ENCODE measurements around the gene BCKDHA. TPM values are rescaled to one million over a fixed set of nuclear protein-coding genes. Genes with fewer than 3 reads are reported as not detected.

Gene BCKDHA
- total RNA-seq, 2 experiments from 2014 or later, result 12.2 to 13.1 TPM

DNA sequence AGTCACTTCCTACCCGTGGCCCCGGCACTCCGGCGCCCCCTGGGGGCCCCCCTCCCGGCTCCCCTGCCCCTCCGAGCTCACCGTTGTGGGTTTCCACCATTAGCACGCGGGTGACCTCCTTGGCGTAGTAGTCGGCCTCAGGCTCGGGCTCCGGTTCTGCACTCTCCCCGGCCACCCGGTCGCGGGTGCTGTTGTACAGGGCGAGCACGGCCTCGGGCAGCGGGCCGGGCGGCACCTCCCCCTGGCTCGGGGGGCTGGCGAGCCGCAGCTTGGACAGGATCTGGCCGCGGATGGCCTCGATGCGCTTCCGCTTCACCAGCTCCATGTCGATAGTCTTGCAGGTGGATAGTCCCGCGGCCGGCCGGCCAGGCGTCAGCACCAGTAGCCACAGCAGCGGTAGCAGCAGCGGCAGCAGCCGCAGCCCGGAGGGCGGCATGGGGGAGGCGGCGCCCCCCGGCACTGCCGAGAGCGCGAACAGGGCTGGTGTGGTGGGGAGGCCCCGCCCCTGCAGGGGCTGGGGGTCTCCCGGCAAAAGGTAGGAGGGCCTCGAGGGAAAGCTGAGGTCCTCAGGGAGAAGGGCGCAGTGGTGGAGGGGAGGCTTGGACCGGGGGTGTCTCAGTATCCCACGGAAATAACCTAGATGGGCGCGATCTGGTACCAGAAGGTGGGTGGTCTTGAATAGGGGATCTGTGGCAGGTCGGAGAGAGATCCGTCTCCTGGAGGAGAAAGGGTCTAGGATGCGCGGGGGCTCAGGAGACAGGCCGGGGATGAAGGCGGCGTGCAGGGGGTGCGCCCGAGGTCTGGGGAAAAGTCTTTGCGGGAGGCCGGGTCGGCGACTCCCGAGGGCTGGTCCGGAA lies 44.8 kb upstream of the BCKDHA start:
- Histone ChIP-seq H3K27ac (ENCODE audit: low read depth in 1 of 2, low read length in 2 of 2) (peak overlapping the region; percentile 82 to 94), H3K4me3 (ENCODE audit: low read length) (peak overlapping the region; percentile 99), H3K4me1 (ENCODE audit: insufficient read depth, low read length) (peaks cover 72% of the 10 kb centered on the region), H3K27me3 (ENCODE audit: control insufficient read depth in 1 of 2, insufficient read depth in 2 of 2, low read length in 2 of 2) (no peaks in the 10 kb centered on the region), H3K36me3 (ENCODE audit: insufficient read depth, low read length) (peaks cover 6% of the 10 kb centered on the region), H3K9me3 (ENCODE audit: control insufficient read depth in 1 of 2, insufficient read depth in 1 of 2, low read length in 2 of 2) (no peaks in the 10 kb centered on the region)
- H3K4me1 Mint-ChIP-seq (ENCODE audit: low read depth), result peaks cover 79% of the 10 kb centered on the region
- no peaks in the 10 kb centered on the region for H3K9me3 Mint-ChIP-seq
- H3K27ac Mint-ChIP-seq, result peak overlapping the region; percentile 91
- ATAC-seq (ENCODE audit: poor library complexity) (peak; percentile 8), DNase-seq (peak; percentile 62 to 88 (median 78))
- POLR2A ChIA-PET, result interaction anchor here (0.5 to 9.7 kb wide), 21 partner anchors 10 to 382 kb away, joined by 3 to 148 read pairs (median 4); partner anchors contain the start of genes B9D2, DMAC2 and HNRNPUL1
- H3K27me3 Mint-ChIP-seq, result no peaks in the 10 kb centered on the region
- intact Hi-C loops (cut with DNase I, micrococcal nuclease), result loop anchor here (1.0 to 10.0 kb wide), 9 partner anchors 24 to 1388 kb away; partner anchors contain the start of genes BCKDHA (in 1 of the 2), ERICH4 (in 1 of the 2) and EXOSC5 (in 1 of the 2)
- H3K4me3 Mint-ChIP-seq, result peak overlapping the region; percentile 94
- CTCF ChIA-PET, result interaction anchor here (0.6 to 4.2 kb wide), 13 partner anchors 11 to 104 kb away, joined by 3 to 30 read pairs (median 5); partner anchors contain the start of genes B9D2 and HNRNPUL1
- peak; percentile 68 for TF ChIP-seq CTCF (IDR thresholded peaks at IDR 0.05)
- peaks cover 55% of the 10 kb centered on the region for H3K36me3 Mint-ChIP-seq (ENCODE audit: low read depth)

- no peaks in the 10 kb centered on the region for H3K9me3 ChIP-seq (ENCODE audit: control insufficient read depth in 1 of 2, insufficient read depth in 1 of 2, low read length in 2 of 2)
- no peaks in the 10 kb centered on the region for H3K9me3 Mint-ChIP-seq
- H3K36me3 ChIP-seq (ENCODE audit: insufficient read depth, low read length), result no peaks in the 10 kb centered on the region
- POLR2A ChIA-PET, result interaction anchor here (0.7 to 9.7 kb wide), 11 partner anchors 9 to 383 kb away, joined by 3 to 148 read pairs (median 16); partner anchors contain the start of genes B9D2, DMAC2 and HNRNPUL1
- DNase-seq (peak; percentile 89 to 98 (median 94)), ATAC-seq (ENCODE audit: poor library complexity) (peak; percentile 60)
- H3K4me1 ChIP-seq (ENCODE audit: insufficient read depth, low read length), result peaks cover 72% of the 10 kb centered on the region
- TF ChIP-seq CTCF (IDR thresholded peaks at IDR 0.05), result peak; percentile 80
- H3K4me3 ChIP-seq (ENCODE audit: low read length), result peak within 1 kb of the TSS; percentile 99
- CTCF ChIA-PET, result interaction anchor here (1.3 to 4.2 kb wide), 7 partner anchors 10 to 90 kb away, joined by 3 to 30 read pairs (median 17); partner anchors contain the start of genes B9D2 and HNRNPUL1
- no peaks in the 10 kb centered on the region for H3K27me3 Mint-ChIP-seq
- intact Hi-C loops (cut with DNase I, micrococcal nuclease), result loop anchor here (1.0 to 10.0 kb wide), 9 partner anchors 25 to 1389 kb away; partner anchors contain the start of genes BCKDHA (in 1 of the 2), ERICH4 (in 1 of the 2) and EXOSC5 (in 1 of the 2)
- peaks cover 49% of the 10 kb centered on the region for H3K36me3 Mint-ChIP-seq (ENCODE audit: low read depth)
- no peaks in the 10 kb centered on the region for H3K27me3 ChIP-seq (ENCODE audit: control insufficient read depth in 1 of 2, insufficient read depth in 2 of 2, low read length in 2 of 2)
- H3K4me3 Mint-ChIP-seq, result peak within 1 kb of the TSS; percentile 94
- H3K4me1 Mint-ChIP-seq (ENCODE audit: low read depth), result peaks cover 81% of the 10 kb centered on the region
- H3K27ac ChIP-seq (ENCODE audit: low read depth in 1 of 2, low read length in 2 of 2), result peak within 1 kb of the TSS; percentile 82 to 94
- peak within 1 kb of the TSS; percentile 93 for H3K27ac Mint-ChIP-seq
These were observed 43.9 kb upstream of the BCKDHA start, which contains the start of gene TGFB1 for GRCh38 chr19:41353466-41354342. TGFB1 (minus strand) TSS chr19:41353922; CDS start chr19:41353044, 878 bp downstream.

All from CD4-positive, alpha-beta T cell (primary cell).